GM13977 (cell line): ENCODE results near the gene YRDC.

Experiments
- DNase-seq: peaks from one replicate; pipeline ENCODE4 v3.0.0; 2012; ENCODE audit warnings: low spot score
- CTCF ChIP-seq: IDR thresholded peaks from 2 replicates; pipeline ENCODE4 v1.5.1; 2012; ENCODE audit warnings: mild to moderate bottlenecking, control low read depth; ENCODE audit not compliant: insufficient read depth; ENCODE audit errors: extremely low read depth, missing control alignments
- in situ Hi-C: fragments of 300-500 bp; cut with MboI; formaldehyde crosslinking; loops from one replicate; pipeline ENCODE4 v1.12.0; 2022; ENCODE audit warnings: low sequenced_read_pairs, low pct_unique_long_range_greater_than_20kb, mixed read lengths, inconsistent platforms; ENCODE audit not compliant: unreplicated experiment

YRDC gene

DNA sequence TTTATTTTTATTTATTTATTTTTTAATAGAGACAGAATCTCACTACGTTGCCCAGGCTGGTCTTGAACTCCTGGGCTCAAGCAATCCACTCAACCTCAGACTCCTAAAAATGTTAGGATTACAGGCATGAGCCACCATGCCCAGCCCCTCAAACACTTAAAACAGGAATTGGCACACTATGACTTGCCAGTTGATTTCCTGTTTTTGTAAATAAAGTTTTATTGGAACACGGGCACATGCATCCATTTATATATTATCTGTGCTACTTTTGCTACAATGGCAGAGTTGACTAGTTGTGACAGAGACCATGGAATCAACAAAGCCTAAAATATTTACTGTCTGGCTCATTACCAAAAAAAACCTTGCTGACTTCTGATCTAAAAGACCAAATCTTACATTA, 16.0 kb upstream of the YRDC start:
- TF ChIP-seq CTCF: no peak
- in situ Hi-C loops: no loop called here
- DNase-seq: no peak

- DNase-seq: no peak
- in situ Hi-C loops: no loop called here
- TF ChIP-seq CTCF: no peak
Observed at GRCh38 chr1:37822906-37823815, 15.2 kb upstream of the YRDC start.

- DNase-seq: no peak
- in situ Hi-C loops: no loop called here
- TF ChIP-seq CTCF: no peak
Observed at GRCh38 chr1:37821481-37821880, 13.5 kb upstream of the YRDC start.

DNA sequence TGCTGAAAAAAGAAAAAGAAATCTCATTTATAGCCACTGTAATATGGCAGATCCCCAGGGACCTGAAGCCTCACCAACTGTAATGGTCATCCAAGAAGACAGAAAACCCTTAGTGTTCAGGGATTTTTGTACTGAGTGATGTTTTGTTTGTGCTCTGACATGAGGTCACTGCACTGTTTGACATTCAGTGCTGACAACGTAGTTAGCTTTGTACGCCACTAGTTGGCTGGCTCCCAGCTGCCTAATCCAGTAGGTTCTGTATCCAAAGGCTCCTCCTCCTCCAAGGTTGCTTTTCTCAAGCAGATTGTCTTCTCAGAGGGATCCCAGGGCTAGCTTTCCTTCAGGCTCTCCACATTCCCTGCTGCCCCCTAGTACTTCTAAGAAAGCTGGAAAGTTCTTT, 9.5 kb upstream of the YRDC start:
- in situ Hi-C loops: no loop called here
- no peak for TF ChIP-seq CTCF
- DNase-seq: no peak

- no peak for DNase-seq
- no peak for TF ChIP-seq CTCF
- in situ Hi-C loops: no loop called here
Observed at GRCh38 chr1:37814252-37814651, 6.2 kb upstream of the YRDC start.

DNA sequence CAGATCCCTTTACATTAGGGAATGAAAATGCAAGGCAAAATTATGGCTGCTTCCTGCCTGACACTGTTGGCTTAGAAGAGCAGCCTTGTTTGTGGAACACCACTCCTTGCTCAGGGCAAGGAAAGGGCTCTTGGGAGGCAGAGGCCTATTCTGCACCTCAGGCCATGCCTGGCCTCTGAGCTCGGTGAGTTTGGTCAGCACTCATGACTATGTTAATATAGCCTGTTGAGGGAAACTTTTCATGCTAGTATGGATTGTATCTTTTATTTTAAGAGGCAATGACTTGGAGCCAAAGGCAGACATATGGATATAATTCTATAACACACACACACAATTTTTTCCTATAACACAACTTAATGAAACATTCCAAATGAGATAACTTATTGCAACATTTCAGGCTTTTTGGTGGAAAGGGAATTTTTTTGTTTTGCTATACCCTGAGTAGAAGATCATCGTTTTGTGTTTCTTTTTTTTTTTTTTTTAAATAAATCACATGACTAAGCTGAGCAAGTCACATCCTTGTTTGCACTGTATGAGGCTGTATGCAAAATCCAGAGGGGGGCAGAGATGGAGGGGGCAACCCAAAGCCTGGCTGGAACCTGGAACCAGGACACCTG, 5.6 kb upstream of the YRDC start:
- TF ChIP-seq CTCF: no peak
- in situ Hi-C loops: no loop called here
- no peak for DNase-seq
